Upper lobe of right lung (tissue), 1 donor: ENCODE data around the gene HIPK2. TPM values are rescaled to one million over a fixed set of nuclear protein-coding genes. Genes with fewer than 3 reads are reported as not detected.

Experiments
- ATAC-seq: fragments of 200-7000 bp; cut with Tn5 transposase; one replicate; pipeline ENCODE4 v1.9.1; 2020; ENCODE audit warnings: mild to moderate bottlenecking, moderate library complexity
- DNase-seq: peaks from one replicate; pipeline ENCODE4 v3.0.0-alpha.2; 2020
- H3K27ac ChIP-seq: fragments of 200-600 bp; one replicate; pipeline ENCODE4 v1.8.0; 2022
- H3K27me3 ChIP-seq: fragments of 200-600 bp; one replicate; pipeline ENCODE4 v1.8.0; 2022; ENCODE audit warnings: mild to moderate bottlenecking
- H3K36me3 ChIP-seq: fragments of 200-600 bp; one replicate; pipeline ENCODE4 v1.8.0; 2022
- H3K4me1 ChIP-seq: fragments of 200-600 bp; one replicate; pipeline ENCODE4 v1.8.0; 2022
- H3K4me3 ChIP-seq: fragments of 200-600 bp; one replicate; pipeline ENCODE4 v1.8.0; 2022; ENCODE audit warnings: mild to moderate bottlenecking
- H3K9me3 ChIP-seq: fragments of 200-600 bp; one replicate; pipeline ENCODE4 v1.8.0; 2022
- CTCF ChIP-seq: fragments of 200-600 bp; IDR thresholded peaks from one replicate; pipeline ENCODE4 v1.8.0; 2022; ENCODE audit warnings: antibody characterized with exemption
- intact Hi-C: fragments of 100-400 bp; cut with DNase I; formaldehyde crosslinking; loops from one replicate; pipeline ENCODE4 v1.11.0; 2022
- long read RNA-seq: library from polyadenylated mRNA; unstranded; transcript quantifications from one replicate; pipeline ENCODE4 v2.0.0, GENCODE V29; 2021
- total RNA-seq: library from RNA; stranded (reverse); fragmentation: NEBNext Ultra II Directional; extraction: Animal tissue kit (Norgen Biotek cat#: 25700); gene quantifications from one replicate; pipeline ENCODE4 v1.2.1, GENCODE V29; 2021
- donor health status: DM: no; HTN: yes; CAD: no; lungs with severe emphysema.

HIPK2 gene
- 64.3 TPM for total RNA-seq
- long read RNA-seq, partial matches to known transcripts, result 10 of 85 reads
- long read RNA-seq, other reads (novel, unspliced or antisense), result 74 of 85 reads

GRCh38 chr7:139777948-139778841 is at the start of gene HIPK2:
TSS of gene HIPK2 (minus strand) at chr7:139777998. CDS start at chr7:139777623, 375 bp downstream.
- Histone ChIP-seq H3K36me3 (no peaks in the 10 kb centered on the region), H3K9me3 (no peaks in the 10 kb centered on the region), H3K4me3 (peak within 1 kb of the TSS; percentile 79), H3K4me1 (peaks cover 15% of the 10 kb centered on the region), H3K27me3 (no peaks in the 10 kb centered on the region), H3K27ac (peak within 1 kb of the TSS; percentile 92)
- DNase-seq (peak; percentile 91), ATAC-seq (peak; percentile 90)
- no peak for TF ChIP-seq CTCF
- intact Hi-C loops, result loop anchor here (10.0 kb wide), 1 partner anchor 133 kb away; no protein-coding TSS in a partner anchor

GRCh38 chr7:139827042-139827441 is 49.2 kb upstream of the HIPK2 start:
- Histone ChIP-seq H3K4me1 (peaks cover 19% of the 10 kb centered on the region), H3K9me3 (no peaks in the 10 kb centered on the region), H3K36me3 (no peaks in the 10 kb centered on the region), H3K27me3 (no peaks in the 10 kb centered on the region), H3K27ac (no peak overlapping the region), H3K4me3 (no peak overlapping the region)
- intact Hi-C loops, result no loop called here
- DNase-seq (no peak), ATAC-seq (no peak)
- no peak for TF ChIP-seq CTCF

- Histone ChIP-seq H3K36me3 (no peaks in the 10 kb centered on the region), H3K27ac (no peak overlapping the region), H3K4me1 (peaks cover 16% of the 10 kb centered on the region), H3K9me3 (no peaks in the 10 kb centered on the region), H3K27me3 (no peaks in the 10 kb centered on the region), H3K4me3 (no peak overlapping the region)
- DNase-seq, result no peak
- TF ChIP-seq CTCF, result no peak
- ATAC-seq, result no peak
- intact Hi-C loops, result no loop called here
Measured at GRCh38 chr7:139825666-139826290, 48.0 kb upstream of the HIPK2 start.

- TF ChIP-seq CTCF, result no peak
- H3K4me1 ChIP-seq, result peaks cover 1% of the 10 kb centered on the region
- intact Hi-C loops, result no loop called here
- H3K4me3 ChIP-seq, result no peak overlapping the region
- H3K36me3 ChIP-seq, result no peaks in the 10 kb centered on the region
- H3K27me3 ChIP-seq, result no peaks in the 10 kb centered on the region
- peak overlapping the region; percentile 44 for H3K27ac ChIP-seq
- no peaks in the 10 kb centered on the region for H3K9me3 ChIP-seq
- no peak for DNase-seq
- peak; percentile 47 for ATAC-seq
Measured at GRCh38 chr7:139823959-139824521, 46.2 kb upstream of the HIPK2 start.

- ATAC-seq, result no peak
- intact Hi-C loops, result no loop called here
- Histone ChIP-seq H3K36me3 (no peaks in the 10 kb centered on the region), H3K27ac (no peak overlapping the region), H3K4me1 (no peaks in the 10 kb centered on the region), H3K4me3 (no peak overlapping the region), H3K9me3 (no peaks in the 10 kb centered on the region), H3K27me3 (no peaks in the 10 kb centered on the region)
- TF ChIP-seq CTCF, result no peak
- no peak for DNase-seq
Measured at GRCh38 chr7:139822855-139823254, 45.1 kb upstream of the HIPK2 start.
